ENCODE data around the gene COL9A2. TPM values are rescaled to one million over a fixed set of nuclear protein-coding genes. Genes with fewer than 3 reads are reported as not detected.

COL9A2 gene
- total RNA-seq, 1 donor from 2014 or later: under 0.01 TPM

- H3K4me3 ChIP-seq (ENCODE audit: low read depth, low read length): no peak overlapping the region
- FAIRE-seq (no peak), DNase-seq (ENCODE audit: low read depth) (no peak)
- no peaks in the 10 kb centered on the region for H3K27me3 ChIP-seq (ENCODE audit: control insufficient read depth, insufficient read depth, low read length)
- TF ChIP-seq CTCF (IDR thresholded peaks at IDR 0.05; ENCODE audit: insufficient read depth, low read length, severe bottlenecking): no peak
- H3K36me3 ChIP-seq (ENCODE audit: control insufficient read depth, insufficient read depth, low read length): no peaks in the 10 kb centered on the region
These were observed 43.5 kb upstream of the COL9A2 start for GRCh38 chr1:40360631-40361030.

DNA sequence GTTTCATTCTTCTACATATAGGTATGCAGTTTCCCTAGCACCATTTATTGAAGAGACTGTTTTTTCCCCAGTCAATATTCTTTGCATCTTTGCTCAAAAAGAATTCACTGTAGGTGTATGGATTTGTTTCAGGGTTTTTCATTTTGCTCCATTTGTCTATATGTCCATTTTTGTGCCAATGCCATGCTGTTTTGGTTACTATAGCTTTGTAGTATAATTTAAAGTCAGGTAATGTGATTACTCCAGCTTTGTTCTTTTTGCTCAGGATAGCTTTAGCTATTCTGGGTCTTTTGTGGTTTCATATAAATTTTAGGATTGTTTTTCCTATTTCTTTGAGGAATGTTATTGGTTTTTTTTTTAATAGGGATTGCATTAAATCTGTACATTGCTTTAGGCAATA is 40.5 kb upstream of the COL9A2 start:
- no peak for DNase-seq (ENCODE audit: low read depth)
- FAIRE-seq: no peak
- Histone ChIP-seq H3K36me3 (ENCODE audit: control insufficient read depth, insufficient read depth, low read length) (no peaks in the 10 kb centered on the region), H3K27me3 (ENCODE audit: control insufficient read depth, insufficient read depth, low read length) (no peaks in the 10 kb centered on the region), H3K4me3 (ENCODE audit: low read depth, low read length) (no peak overlapping the region)
- no peak for TF ChIP-seq CTCF (IDR thresholded peaks at IDR 0.05; ENCODE audit: insufficient read depth, low read length, severe bottlenecking)

DNA sequence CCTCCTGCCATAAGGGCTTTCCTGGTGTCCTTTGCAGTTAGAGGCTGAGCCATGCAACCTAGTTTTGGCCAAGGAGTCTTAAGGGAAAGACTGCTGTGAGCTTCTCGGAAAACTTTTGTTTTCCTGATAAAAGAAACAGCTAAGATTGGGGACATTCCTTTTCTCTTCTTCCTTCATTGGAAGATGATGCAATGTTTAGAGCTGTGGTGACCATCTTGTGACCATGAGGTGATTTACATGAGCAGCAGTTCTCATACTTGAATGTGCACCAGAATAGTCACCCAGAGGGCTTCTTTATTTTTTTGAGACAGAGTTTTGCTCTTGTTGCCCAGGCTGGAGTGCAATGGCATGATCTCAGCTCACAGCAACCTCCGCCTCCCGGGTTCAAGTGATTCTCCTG is 36.0 kb upstream of the COL9A2 start:
- FAIRE-seq: no peak
- DNase-seq (ENCODE audit: low read depth): no peak
- Histone ChIP-seq H3K27me3 (ENCODE audit: control insufficient read depth, insufficient read depth, low read length) (no peaks in the 10 kb centered on the region), H3K36me3 (ENCODE audit: control insufficient read depth, insufficient read depth, low read length) (no peaks in the 10 kb centered on the region), H3K4me3 (ENCODE audit: low read depth, low read length) (no peak overlapping the region)
- TF ChIP-seq CTCF (IDR thresholded peaks at IDR 0.05; ENCODE audit: insufficient read depth, low read length, severe bottlenecking): no peak

DNA sequence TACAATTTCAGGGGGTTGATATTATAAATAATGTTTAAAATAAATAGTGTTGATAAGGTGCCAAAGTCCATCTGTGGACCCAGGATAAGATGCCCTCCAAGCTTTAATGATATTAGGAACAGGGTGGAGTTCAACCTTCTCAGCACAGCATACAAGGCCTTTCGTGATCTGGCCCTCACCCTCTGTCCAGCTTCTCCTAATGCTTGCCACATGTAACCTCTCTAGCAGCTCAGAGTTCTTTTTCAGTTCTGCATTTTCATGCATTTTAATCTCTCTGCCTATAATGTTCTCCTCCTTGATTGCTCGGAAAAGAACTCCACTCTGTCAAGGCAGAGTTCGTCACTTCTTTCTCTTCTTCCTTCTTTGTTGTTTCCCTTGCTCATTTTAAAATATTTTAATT is 35.0 kb upstream of the COL9A2 start:
- TF ChIP-seq CTCF (IDR thresholded peaks at IDR 0.05; ENCODE audit: insufficient read depth, low read length, severe bottlenecking): no peak
- no peak overlapping the region for H3K4me3 ChIP-seq (ENCODE audit: low read depth, low read length)
- H3K27me3 ChIP-seq (ENCODE audit: control insufficient read depth, insufficient read depth, low read length): no peaks in the 10 kb centered on the region
- H3K36me3 ChIP-seq (ENCODE audit: control insufficient read depth, insufficient read depth, low read length): no peaks in the 10 kb centered on the region
- FAIRE-seq: no peak
- no peak for DNase-seq (ENCODE audit: low read depth)

- Histone ChIP-seq H3K36me3 (ENCODE audit: control insufficient read depth, insufficient read depth, low read length) (no peaks in the 10 kb centered on the region), H3K27me3 (ENCODE audit: control insufficient read depth, insufficient read depth, low read length) (no peaks in the 10 kb centered on the region), H3K4me3 (ENCODE audit: low read depth, low read length) (no peak overlapping the region)
- no peak for DNase-seq (ENCODE audit: low read depth)
- no peak for FAIRE-seq
- no peak for TF ChIP-seq CTCF (IDR thresholded peaks at IDR 0.05; ENCODE audit: insufficient read depth, low read length, severe bottlenecking)
These were observed 34.0 kb upstream of the COL9A2 start for GRCh38 chr1:40351124-40351523.

DNA sequence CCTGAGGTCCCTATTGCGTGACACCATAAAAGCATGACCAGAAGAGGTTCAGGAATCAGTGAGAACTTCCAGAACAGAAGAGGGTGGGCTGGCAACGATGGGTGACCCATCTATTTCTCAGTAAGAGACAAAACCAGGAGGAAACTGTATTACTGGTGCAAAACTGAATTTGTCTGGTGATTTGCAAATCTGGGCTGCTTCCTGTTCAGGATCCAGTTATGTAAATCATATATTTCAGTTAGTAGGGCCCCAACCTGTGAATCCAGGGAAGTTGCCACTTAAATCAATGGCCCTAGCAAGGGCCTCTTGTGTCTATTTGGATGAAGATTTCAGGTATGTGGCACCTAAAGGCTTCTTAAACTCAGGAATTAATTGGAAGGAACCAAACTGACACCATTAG is 33.3 kb upstream of the COL9A2 start:
- H3K27me3 ChIP-seq (ENCODE audit: control insufficient read depth, insufficient read depth, low read length): no peaks in the 10 kb centered on the region
- no peak for FAIRE-seq
- no peak for TF ChIP-seq CTCF (IDR thresholded peaks at IDR 0.05; ENCODE audit: insufficient read depth, low read length, severe bottlenecking)
- no peak for DNase-seq (ENCODE audit: low read depth)
- H3K4me3 ChIP-seq (ENCODE audit: low read depth, low read length): no peak overlapping the region
- no peaks in the 10 kb centered on the region for H3K36me3 ChIP-seq (ENCODE audit: control insufficient read depth, insufficient read depth, low read length)

Measured in bronchial epithelial cell (primary cell).